Myocyte (in vitro differentiated cells): Measurements from ENCODE around the gene TAS2R46. TPM values are rescaled to one million over a fixed set of nuclear protein-coding genes. Genes with fewer than 3 reads are reported as not detected.
"Not testable (repeated sequence)": the region's sequence is repeated elsewhere in the genome, so short reads cannot be mapped to it uniquely, and the experiment has no call there.

Experiments
- DNase-seq: peaks from one replicate; pipeline ENCODE4 v3.0.0-alpha.2; 2012; ENCODE audit warnings: low read depth
- total RNA-seq: library from RNA; depleted of rRNA; stranded (reverse); fragments of >200 nt; gene quantifications from 2 replicates; pipeline ENCODE4 v1.2.3, GENCODE V29; 2014

TAS2R46 gene
- total RNA-seq, 1 donor from 2014 or later: not detected

- no peak for DNase-seq
These were observed 22.9 kb downstream of the TAS2R46 start for GRCh38 chr12:11039171-11039570.

- DNase-seq: not testable (repeated sequence)
These were observed 28.1 kb downstream of the TAS2R46 start for GRCh38 chr12:11033959-11034358.

GRCh38 chr12:11031307-11031706, 30.8 kb downstream of the TAS2R46 start, which contains the start of gene TAS2R31:
TSS of gene TAS2R31 (minus strand) at chr12:11031407. CDS start at chr12:11031335, 72 bp downstream.
- no peak for DNase-seq

- DNase-seq: no peak
These were observed 36.0 kb downstream of the TAS2R46 start for GRCh38 chr12:11026118-11026517.

- no peak for DNase-seq
These were observed 38.7 kb downstream of the TAS2R46 start for GRCh38 chr12:11023387-11023786.

- no peak for DNase-seq
These were observed 39.6 kb downstream of the TAS2R46 start, which contains the start of gene TAS2R19 for GRCh38 chr12:11022520-11022919. TSS of gene TAS2R19 (minus strand) at chr12:11022620. CDS start at chr12:11022571, 49 bp downstream.

- peak; percentile 5 for DNase-seq
These were observed 45.2 kb downstream of the TAS2R46 start for GRCh38 chr12:11016937-11017336.

GRCh38 chr12:11015775-11016430, 46.2 kb downstream of the TAS2R46 start:
- no peak for DNase-seq

- DNase-seq: no peak
These were observed 47.9 kb downstream of the TAS2R46 start for GRCh38 chr12:11014234-11014633.

Other genes starting within 250 kb of the TAS2R46 start
- 0.75 and 3.2 TPM in 2 replicates for gene TAS2R10, start 235.9 kb downstream of the TAS2R46 start, total RNA-seq
- gene PRR4, start 212.8 kb downstream of the TAS2R46 start, total RNA-seq: 0.43 and 1.7 TPM in 2 replicates
- gene PRH1, start 178.0 kb downstream of the TAS2R46 start, total RNA-seq: 8.9 and 9.4 TPM in 2 replicates
- 0.94 and 1.2 TPM in 2 replicates for gene TAS2R13, start 152.7 kb downstream of the TAS2R46 start, total RNA-seq
- gene PRH2, start 133.1 kb downstream of the TAS2R46 start, total RNA-seq: not detected in 2 replicates
- gene TAS2R14, start 123.0 kb downstream of the TAS2R46 start, total RNA-seq: 0.99 and 2.5 TPM in 2 replicates
- 0.62 and 1.5 TPM in 2 replicates for gene TAS2R50, start 75.4 kb downstream of the TAS2R46 start, total RNA-seq
- 0.68 and 2.1 TPM in 2 replicates for gene TAS2R20, start 64.0 kb downstream of the TAS2R46 start, total RNA-seq
- gene TAS2R19, start 39.7 kb downstream of the TAS2R46 start, total RNA-seq: 1.7 and 2.0 TPM in 2 replicates
- 0.99 and 2.2 TPM in 2 replicates for gene TAS2R31, start 30.9 kb downstream of the TAS2R46 start, total RNA-seq
- 0.48 TPM in 1 of 2 replicates, not detected in the other for gene TAS2R43, start 30.0 kb upstream of the TAS2R46 start, total RNA-seq
- gene TAS2R30, start 72.3 kb upstream of the TAS2R46 start, total RNA-seq: 1.1 and 1.5 TPM in 2 replicates
- 9.1 and 10.4 TPM in 2 replicates for gene SMIM10L1, start 108.9 kb upstream of the TAS2R46 start, total RNA-seq
- not detected in 2 replicates for gene TAS2R42, start 124.6 kb upstream of the TAS2R46 start, total RNA-seq
- not detected in 2 replicates for gene PRB3, start 207.4 kb upstream of the TAS2R46 start, total RNA-seq
- not detected in 2 replicates for gene PRB4, start 248.1 kb upstream of the TAS2R46 start, total RNA-seq